Mononuclear cell (primary cell): ENCODE results near the gene CES4A. TPM values are rescaled to one million over a fixed set of nuclear protein-coding genes. Genes with fewer than 3 reads are reported as not detected.
A peak's percentile ranks its signal among the peaks of the same experiment; 100 is the strongest.

Experiments
- H3K27me3 ChIP-seq: 2 replicates; pipeline ENCODE4 v1.6.0; 2011; ENCODE audit warnings: low read length, control low read depth; ENCODE audit not compliant: insufficient read depth
- H3K4me1 ChIP-seq: 2 replicates; pipeline ENCODE4 v1.5.1; 2011; ENCODE audit warnings: mild to moderate bottlenecking, low read length, control low read depth; ENCODE audit not compliant: insufficient read depth
- H3K4me3 ChIP-seq: 2 replicates; pipeline ENCODE4 v1.5.1; 2011; ENCODE audit warnings: mild to moderate bottlenecking, low read length, moderate library complexity
- H3K9me3 ChIP-seq: 2 replicates; pipeline ENCODE4 v1.5.1; 2011; ENCODE audit warnings: low read depth, mild to moderate bottlenecking, control low read depth, low read length
- total RNA-seq: library from RNA; depleted of rRNA; stranded (reverse); fragments of >200 nt; gene quantifications from one replicate; pipeline ENCODE4 v1.2.3, GENCODE V29; 2012

CES4A gene
- total RNA-seq, 1 donor: 5.6 TPM

DNA sequence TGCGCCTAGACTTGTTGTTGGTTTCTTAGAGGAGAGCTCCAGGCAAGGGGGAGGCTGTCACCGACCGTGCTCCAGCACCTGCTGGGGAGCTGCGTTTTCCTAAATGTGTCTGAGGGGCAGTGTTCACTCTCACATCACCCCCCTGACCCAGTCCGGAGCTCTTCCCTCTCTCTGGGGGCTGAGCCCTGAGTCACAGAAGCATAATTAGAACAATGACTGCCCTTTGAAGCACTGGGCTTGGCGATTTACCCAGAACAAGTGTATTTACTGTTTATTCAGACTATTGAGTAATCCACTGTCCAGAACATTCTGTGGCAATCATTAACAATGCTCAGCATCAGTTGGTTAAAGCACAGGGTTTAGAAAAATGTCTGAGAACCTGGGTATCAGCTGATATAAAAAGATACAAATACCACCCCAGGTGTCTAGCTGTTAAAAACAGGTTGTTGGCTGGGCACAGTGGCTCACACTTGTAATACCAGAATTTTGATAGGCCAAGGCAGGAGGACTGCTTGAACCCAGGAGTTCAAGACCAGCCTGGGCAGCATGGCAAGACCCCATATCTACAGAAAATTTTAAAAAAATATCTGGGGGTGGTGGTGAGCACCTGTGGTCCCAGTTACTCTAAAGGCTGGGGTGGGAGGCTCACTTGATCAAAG is 8.1 kb downstream of the CES4A start:
- Histone ChIP-seq H3K4me3 (no peak overlapping the region), H3K9me3 (no peaks in the 10 kb centered on the region), H3K27me3 (no peaks in the 10 kb centered on the region), H3K4me1 (peaks cover 8% of the 10 kb centered on the region)

DNA sequence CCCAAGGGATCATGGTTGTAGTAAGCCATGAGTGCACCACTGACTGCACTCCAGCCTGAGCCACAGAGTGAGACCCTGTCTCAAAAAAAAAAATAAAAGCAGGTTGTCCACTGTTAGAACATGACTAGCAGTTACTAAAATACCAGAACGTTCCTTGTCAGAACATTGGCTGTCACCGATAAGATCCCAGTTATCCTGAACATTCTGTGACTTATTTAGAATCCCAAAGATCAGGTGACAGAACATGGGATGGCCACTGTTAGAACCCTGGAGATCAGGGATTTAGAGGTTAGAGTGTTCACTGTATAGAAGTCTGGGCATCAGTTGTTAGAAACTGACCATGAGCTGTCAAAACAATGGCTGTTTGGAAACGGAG is 8.6 kb downstream of the CES4A start:
- Histone ChIP-seq H3K4me3 (no peak overlapping the region), H3K4me1 (peaks cover 12% of the 10 kb centered on the region), H3K27me3 (no peaks in the 10 kb centered on the region), H3K9me3 (no peaks in the 10 kb centered on the region)

DNA sequence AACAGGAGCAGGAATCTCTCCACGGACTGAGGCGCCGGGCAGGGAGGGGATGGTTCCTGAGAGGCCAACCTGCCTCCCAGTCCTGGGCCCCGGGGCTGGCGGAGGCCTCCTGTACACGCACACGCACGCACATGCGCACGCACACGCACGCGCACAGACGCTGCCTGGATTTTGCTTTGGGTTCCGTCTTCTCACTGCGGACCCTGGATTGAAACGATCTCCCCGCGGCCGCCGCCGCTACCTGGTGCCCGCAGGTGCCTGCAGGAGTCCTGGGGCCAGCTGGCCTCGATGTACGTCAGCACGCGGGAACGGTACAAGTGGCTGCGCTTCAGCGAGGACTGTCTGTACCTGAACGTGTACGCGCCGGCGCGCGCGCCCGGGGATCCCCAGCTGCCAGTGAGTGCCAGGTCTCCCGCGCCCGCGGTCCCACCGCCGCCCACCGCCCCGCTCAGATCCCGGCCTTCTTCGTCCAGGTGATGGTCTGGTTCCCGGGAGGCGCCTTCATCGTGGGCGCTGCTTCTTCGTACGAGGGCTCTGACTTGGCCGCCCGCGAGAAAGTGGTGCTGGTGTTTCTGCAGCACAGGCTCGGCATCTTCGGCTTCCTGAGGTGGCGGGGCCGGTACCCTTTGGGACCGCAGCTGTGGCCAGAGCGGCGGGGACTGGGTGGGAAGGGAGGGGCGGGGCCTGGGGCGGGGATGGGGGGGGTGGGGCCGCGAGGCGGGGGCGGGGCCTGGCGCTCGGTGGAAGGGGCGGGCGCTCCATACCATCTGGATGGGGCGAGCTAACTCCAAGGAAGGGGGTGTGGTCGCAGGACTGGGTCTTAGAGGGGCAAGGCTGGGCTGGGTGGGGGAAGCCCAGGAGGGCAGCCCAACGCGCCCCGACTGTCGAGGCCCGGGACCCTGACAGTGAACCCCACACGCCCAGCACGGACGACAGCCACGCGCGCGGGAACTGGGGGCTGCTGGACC is 12.3 kb downstream of the CES4A start:
- H3K4me3 ChIP-seq: peak overlapping the region; percentile 48

DNA sequence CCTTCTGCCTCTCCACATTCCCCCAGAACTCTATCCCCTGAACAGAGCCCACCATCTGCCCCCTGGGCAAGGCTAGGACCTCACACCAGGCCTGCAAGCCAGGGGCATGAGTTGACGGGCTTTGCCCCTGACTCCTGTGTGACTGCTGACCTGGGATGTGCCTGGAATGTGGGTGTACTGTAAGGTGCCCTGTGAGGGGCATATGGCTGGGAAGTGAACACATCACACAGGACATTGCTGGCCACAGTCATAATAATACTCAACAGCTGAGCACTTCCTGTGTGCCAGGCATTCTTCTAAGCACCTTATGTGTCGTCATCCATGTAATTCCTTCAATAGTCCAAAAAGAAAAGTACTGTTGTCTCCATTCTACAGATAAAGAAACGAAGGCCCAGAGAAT is 13.3 kb downstream of the CES4A start:
- H3K9me3 ChIP-seq: no peaks in the 10 kb centered on the region
- H3K4me1 ChIP-seq: peaks cover 12% of the 10 kb centered on the region
- no peak overlapping the region for H3K4me3 ChIP-seq
- H3K27me3 ChIP-seq: no peaks in the 10 kb centered on the region

More for the DNA sequence above, 12.3 kb downstream of the CES4A start:
- no peaks in the 10 kb centered on the region for H3K27me3 ChIP-seq
- peaks cover 12% of the 10 kb centered on the region for H3K4me1 ChIP-seq
- no peaks in the 10 kb centered on the region for H3K9me3 ChIP-seq

DNA sequence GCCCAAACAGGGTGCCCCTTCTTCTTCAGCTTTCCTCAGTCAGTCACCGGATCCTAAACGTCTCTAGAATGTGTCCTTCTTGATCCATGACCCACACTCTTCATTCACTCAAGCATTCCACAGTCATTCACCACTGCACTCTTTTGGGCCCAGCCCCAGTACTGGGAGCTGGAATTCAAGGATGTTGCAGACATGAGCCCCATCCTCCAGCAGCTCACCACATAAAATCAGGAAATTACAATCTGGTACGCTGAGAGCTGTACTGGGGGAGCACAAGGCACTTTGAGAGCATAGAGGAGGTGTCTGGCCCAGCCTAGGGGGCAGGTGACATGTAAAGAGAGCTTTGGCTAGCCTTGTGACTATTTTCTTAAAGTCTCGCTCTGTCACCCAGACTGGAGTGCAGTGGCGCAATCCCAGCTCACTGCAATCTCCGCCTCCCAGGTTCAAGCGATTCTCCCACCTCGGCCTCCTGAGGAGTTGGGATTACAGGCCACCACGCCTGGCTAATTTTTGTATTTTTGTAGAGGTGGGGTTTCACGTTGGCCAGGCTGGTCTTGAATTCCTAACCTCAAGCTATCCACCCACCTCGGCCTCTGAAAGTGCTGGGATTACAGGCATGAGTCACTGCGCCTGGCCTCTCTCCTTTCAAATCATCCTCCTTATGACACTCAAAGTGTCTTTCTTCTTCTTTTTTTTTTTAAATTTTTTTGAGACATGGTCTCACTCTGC is 18.7 kb downstream of the CES4A start:
- no peaks in the 10 kb centered on the region for H3K27me3 ChIP-seq
- no peak overlapping the region for H3K4me3 ChIP-seq
- no peaks in the 10 kb centered on the region for H3K9me3 ChIP-seq
- no peaks in the 10 kb centered on the region for H3K4me1 ChIP-seq

DNA sequence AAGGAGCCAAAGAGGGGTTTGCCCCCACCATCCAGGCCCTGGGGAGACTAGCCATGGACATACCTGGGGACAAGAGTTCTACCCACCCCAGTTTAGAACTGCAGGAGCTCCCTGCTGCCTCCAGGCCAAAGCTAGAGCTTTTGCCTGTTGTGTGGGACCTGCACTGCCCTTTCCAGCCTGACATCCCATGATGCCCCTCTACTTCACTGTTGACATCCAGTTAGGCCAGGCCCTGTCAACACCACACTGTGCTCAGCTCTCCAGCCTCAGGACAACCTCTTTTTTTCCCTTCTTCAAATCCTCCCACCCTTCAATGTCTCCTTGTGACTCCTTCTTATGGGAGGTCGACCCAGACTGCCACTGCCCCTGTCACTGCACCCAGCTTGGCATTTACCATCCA is 20.8 kb downstream of the CES4A start:
- peaks cover 11% of the 10 kb centered on the region for H3K27me3 ChIP-seq
- no peak overlapping the region for H3K4me3 ChIP-seq
- peaks cover 11% of the 10 kb centered on the region for H3K4me1 ChIP-seq
- H3K9me3 ChIP-seq: no peaks in the 10 kb centered on the region

DNA sequence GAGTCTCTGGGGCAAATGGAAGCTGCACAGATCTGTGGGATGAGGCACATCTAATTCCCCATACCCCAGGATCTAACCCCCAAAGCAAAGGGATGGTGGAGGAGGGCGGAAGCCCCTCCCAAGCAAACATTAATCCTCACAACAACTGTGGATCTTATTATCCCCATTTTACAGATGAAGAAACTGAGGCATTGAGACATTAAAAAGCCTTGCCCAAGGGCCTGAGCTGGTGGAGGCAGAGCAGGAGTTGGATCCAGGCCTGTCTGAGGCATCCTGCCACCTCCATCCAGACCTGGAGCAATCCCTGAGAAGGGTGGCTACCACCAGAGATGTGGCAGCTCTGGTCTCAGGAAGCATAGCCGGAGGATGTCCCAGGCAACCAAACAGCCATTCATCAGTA is 22.9 kb downstream of the CES4A start:
- Histone ChIP-seq H3K4me1 (peaks cover 16% of the 10 kb centered on the region), H3K9me3 (no peaks in the 10 kb centered on the region), H3K27me3 (peaks cover 23% of the 10 kb centered on the region), H3K4me3 (no peak overlapping the region)

DNA sequence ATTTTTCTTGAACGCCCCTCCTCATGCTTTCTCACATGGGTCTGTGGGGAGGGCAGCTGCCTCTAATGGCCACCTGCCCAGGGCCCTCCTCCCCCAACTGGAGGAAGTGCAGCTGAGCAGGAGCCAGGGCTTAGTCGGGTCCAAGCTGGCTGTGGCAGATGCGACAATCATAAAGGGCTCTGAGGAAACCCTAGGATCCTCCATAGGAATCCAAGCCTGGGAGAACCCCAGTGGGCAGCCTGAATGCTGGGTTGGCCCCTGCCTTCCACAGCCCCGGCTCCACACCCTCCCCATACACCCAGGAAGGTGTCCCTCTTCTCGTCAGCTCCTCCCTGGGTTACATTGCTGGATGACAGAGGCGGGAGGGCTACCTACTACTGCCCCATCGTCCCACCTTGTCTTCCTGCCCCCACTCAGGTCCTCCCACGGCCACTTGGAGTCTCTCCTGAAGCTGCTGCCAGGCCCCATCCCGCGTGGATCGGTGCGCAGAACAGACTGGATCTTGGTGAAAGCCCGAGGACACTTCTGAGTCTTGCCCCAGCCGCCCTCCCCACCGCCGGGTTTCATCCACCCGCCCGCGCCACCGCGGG is 24.9 kb downstream of the CES4A start:
- no peaks in the 10 kb centered on the region for H3K9me3 ChIP-seq
- H3K27me3 ChIP-seq: peaks cover 23% of the 10 kb centered on the region
- peaks cover 16% of the 10 kb centered on the region for H3K4me1 ChIP-seq
- H3K4me3 ChIP-seq: peak overlapping the region; percentile 22

DNA sequence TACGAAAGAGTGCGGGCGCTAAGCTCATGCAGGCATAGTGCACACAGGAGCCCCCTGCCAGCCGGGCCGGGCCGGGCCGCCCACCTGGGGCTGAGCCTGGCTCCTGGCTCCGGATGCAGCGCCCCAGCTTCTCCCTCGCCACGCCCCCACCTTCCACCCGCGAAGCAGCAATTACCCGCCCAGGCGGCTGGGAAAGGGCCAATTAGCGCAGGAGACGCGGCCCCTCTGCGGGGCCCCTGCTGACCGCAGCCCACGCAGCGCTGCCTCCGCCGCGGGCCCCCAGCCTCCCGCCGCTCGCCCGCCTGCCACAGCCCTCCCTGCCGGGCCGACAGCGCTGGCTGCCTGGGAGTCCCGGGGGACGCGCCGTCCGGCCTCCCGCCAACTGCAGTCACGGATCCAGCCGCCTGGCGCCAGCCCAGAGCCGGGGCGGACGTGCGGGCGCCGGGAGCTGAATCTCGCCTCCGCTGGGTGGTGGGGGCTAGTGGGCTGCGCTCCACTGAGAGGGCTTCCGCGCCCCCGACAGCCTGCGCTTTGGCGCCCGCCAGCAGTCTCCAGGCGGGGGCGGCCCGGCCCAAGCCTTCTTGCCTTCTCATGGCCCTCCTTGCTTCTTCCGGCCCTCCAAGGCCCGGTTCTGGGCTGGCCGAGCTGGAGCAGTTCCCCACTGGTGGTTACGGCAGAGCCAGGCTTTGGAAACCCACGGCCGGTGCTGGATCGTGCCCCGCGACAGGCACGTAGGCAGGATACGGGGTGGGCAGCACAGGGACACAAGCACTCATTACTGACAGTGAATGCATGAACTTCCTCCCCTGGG is 25.6 kb downstream of the CES4A start:
- peaks cover 23% of the 10 kb centered on the region for H3K27me3 ChIP-seq
- peaks cover 16% of the 10 kb centered on the region for H3K4me1 ChIP-seq
- H3K9me3 ChIP-seq: no peaks in the 10 kb centered on the region
- peak overlapping the region; percentile 22 for H3K4me3 ChIP-seq

DNA sequence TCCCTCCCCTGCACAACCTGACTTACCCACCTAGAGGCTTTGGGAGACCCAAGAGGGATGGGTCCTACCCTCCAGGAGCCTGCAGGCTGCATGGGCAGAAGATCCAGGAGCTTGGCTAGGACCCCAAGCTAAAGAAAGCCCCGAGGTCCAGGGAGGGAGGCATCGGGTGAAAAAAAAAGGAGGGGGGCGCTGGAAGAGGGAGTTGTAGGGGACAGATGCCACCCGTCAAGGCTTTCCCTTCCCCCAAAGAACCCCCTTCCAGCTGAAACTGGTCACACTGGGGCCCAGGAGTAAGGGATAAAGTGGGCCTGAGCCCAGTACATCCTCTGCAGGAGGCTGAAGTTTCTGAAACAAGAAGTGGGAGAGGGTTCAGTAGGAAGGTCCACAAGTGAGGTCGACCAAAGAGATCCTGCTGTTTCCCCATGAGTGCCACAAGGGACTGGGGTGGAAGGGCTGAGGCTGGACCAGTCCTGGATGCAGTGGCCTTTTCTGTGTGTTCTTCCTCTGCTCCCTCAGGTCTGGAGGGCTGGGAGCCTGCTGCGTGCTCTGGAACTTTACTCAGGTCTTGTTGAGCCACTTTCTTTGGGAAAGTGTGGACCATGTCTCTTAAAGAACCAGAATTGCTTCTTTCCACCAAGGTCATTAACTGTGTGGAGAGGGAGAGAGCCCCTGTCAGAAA is 26.4 kb downstream of the CES4A start:
- H3K27me3 ChIP-seq: peaks cover 23% of the 10 kb centered on the region
- no peaks in the 10 kb centered on the region for H3K9me3 ChIP-seq
- H3K4me1 ChIP-seq: peaks cover 16% of the 10 kb centered on the region
- H3K4me3 ChIP-seq: no peak overlapping the region

DNA sequence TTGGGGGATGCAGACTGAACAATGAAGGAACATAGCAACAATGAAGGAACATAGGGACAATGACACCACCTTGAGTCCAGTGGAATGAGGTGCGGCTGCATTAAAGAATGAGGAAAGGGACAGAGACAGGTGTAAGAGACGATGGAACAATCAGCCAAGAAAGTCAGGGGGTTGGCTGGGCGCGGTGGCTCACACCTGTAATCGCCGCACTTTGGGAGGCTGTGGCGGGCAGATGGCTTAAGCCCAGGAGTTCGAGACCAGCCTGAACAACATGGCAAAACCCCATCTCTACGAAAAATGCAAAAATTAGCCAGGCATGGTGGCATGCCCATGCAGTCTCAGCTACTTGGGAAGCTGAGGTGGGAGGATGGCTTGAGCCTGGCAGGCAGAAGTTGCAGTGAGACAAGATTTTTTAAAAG is 26.9 kb downstream of the CES4A start:
- H3K9me3 ChIP-seq: no peaks in the 10 kb centered on the region
- peaks cover 16% of the 10 kb centered on the region for H3K4me1 ChIP-seq
- H3K27me3 ChIP-seq: peaks cover 23% of the 10 kb centered on the region
- H3K4me3 ChIP-seq: no peak overlapping the region

DNA sequence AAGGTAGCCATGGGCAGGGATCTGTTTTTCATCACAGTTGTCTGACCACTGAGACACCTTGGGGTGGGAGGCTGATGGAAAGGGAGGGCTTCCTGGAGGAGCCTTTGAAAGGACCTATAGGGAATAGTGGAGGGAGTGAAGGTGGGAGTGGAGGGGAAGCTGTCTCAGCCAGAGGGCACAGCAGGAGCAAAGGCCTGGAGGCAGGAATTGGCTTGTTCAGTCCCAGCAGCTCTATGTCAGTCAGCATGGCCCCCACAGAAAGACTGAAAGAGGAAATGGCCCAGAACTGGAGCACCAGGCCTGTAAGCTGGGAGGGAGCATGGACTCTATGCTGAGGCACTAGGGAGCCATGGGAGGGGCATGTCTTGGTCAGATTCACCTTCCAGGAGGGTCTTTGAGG is 27.8 kb downstream of the CES4A start:
- Histone ChIP-seq H3K9me3 (no peaks in the 10 kb centered on the region), H3K27me3 (peaks cover 23% of the 10 kb centered on the region), H3K4me3 (no peak overlapping the region), H3K4me1 (peaks cover 16% of the 10 kb centered on the region)

DNA sequence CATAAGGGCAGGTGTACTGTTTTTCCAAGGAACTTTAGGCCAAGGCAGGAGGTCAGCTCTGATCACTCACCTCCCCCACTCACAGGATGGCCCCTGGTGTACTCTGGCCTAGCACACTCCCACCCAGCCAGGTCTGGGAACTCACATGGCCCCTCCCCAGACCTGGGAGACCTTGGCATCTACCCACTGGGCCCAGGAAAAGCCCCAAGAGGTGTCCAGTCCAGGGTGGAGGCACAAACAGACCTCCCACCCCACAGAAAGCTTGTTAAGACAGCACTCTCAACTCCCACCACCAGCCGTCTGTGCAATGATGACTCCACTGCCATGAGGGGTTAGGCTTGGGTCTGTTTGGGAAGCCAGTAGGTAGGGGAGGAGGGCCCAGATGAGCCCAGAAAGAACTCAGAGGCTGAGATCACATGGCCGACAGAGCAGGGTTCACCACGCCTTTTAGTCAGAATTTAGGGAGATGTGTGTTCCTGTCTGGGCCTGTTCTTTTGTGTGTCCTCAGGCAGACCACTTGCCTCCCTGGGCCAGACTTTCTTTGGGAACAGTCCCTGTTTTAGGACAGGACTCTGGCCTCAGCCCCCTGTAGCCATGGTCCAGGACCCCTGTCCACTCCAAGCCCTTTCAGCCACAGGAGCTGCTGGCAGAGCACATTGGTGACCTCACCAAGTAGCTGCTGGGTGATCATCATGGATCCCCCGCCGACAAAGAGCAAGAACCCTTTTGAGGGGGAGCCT is 28.5 kb downstream of the CES4A start:
- Histone ChIP-seq H3K4me1 (peaks cover 16% of the 10 kb centered on the region), H3K9me3 (no peaks in the 10 kb centered on the region), H3K27me3 (peaks cover 23% of the 10 kb centered on the region), H3K4me3 (no peak overlapping the region)
